HFF-Myc (cell line): Measurements from ENCODE around the gene PTPMT1.
"Not testable (repeated sequence)": the region's sequence is repeated elsewhere in the genome, so short reads cannot be mapped to it uniquely, and the experiment has no call there.

Experiments used
- DNase-seq: peaks from one replicate; pipeline ENCODE4 v3.0.0-alpha.2; 2011; ENCODE audit warnings: low read depth; ENCODE audit errors: extremely low read depth
- H3K4me3 ChIP-seq: replicated peaks from 2 replicates; pipeline ENCODE4 v1.5.1; 2011; ENCODE audit warnings: low read depth, mild to moderate bottlenecking, control low read depth, low read length
- CTCF ChIP-seq: IDR thresholded peaks from 2 replicates; pipeline ENCODE4 v1.5.1; 2012; ENCODE audit warnings: mild to moderate bottlenecking, low read depth, low read length, control low read depth; ENCODE audit errors: missing control alignments

Gene PTPMT1

DNA sequence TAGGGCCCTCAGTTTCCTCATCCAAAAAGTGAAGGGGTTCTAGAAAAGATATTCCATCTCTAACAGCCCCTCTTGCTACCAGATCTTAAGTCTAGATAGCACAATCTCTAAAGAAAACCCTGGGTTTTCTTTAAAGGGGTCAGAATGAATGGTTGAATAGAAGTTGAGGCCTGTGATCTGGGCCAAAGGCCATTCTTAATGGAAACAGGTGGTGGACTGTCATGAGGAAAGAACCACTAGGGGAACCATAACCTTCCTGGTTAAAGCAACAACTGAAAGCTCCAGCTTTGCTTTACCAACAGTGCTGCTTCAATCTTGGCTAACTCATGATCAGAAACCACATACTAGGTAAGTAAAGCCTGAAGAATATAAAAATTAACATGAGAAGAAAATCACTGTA is 14.3 kb upstream of the PTPMT1 start:
- peak; percentile 49 for TF ChIP-seq CTCF
- peak overlapping the region; percentile 87 for H3K4me3 ChIP-seq
- DNase-seq = no peak

- DNase-seq = no peak
- no peak for TF ChIP-seq CTCF
- H3K4me3 ChIP-seq = peak overlapping the region; percentile 87
These were observed 13.3 kb upstream of the PTPMT1 start for GRCh38 chr11:47552056-47552565.

GRCh38 chr11:47552566-47553405 is 12.6 kb upstream of the PTPMT1 start, which contains the start of gene CELF1:
Gene CELF1, minus strand, starts transcription at chr11:47553132. Its CDS starts 53,609 bp downstream, at chr11:47499523.
- peak; percentile 63 for TF ChIP-seq CTCF
- peak; percentile 38 for DNase-seq
- peak within 1 kb of the TSS; percentile 87 for H3K4me3 ChIP-seq

DNA sequence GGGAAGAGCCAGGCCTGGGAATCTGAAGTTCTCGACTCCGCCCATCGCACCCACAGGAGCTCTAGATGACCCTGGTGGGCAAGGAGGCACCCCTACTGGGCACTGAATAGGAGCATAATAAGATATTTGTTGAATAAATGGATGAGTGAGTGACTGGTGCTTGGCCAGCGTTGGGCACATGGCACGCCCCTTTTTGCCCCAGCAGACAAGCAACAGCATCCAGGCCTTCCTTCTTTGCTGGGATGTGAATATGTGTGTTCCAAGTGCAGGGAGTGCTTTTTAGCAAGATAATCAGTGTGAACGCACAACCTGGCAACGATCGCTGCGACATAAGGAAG is 12.0 kb upstream of the PTPMT1 start:
- DNase-seq = no peak

GRCh38 chr11:47557004-47557403 is 8.4 kb upstream of the PTPMT1 start:
- H3K4me3 ChIP-seq, DNase-seq: not testable (repeated sequence)

More for the DNA sequence above, 12.0 kb upstream of the PTPMT1 start:
- peak overlapping the region; percentile 87 for H3K4me3 ChIP-seq
- no peak for TF ChIP-seq CTCF

GRCh38 chr11:47558695-47559094 is 6.7 kb upstream of the PTPMT1 start:
- no peak for TF ChIP-seq CTCF
- DNase-seq = no peak
- H3K4me3 ChIP-seq = no peak overlapping the region

DNA sequence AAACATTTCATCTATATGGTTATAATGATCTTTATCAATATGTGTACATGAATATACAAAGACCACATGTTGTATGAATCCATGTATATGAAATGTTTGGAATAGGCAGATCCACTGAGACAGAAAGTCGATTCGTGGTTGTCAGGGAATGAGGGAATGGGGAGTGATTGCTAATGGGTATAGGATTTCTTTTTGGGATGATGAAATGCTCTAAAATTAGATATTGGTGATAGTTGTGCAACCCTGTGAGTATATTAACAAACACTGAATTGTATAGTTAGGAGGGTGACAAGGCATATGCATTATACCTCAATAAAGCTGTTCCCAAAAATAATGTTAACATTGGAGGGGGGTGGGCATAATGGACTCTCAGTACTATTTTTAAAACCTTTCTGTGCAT is 5.0 kb upstream of the PTPMT1 start:
- TF ChIP-seq CTCF = no peak
- DNase-seq = no peak
- H3K4me3 ChIP-seq = no peak overlapping the region

GRCh38 chr11:47562393-47562792 is 3.0 kb upstream of the PTPMT1 start:
- DNase-seq, H3K4me3 ChIP-seq: not testable (repeated sequence)

GRCh38 chr11:47564366-47564765 is 1.0 kb upstream of the PTPMT1 start:
- H3K4me3 ChIP-seq = peak overlapping the region; percentile 95; the same call in 1 of the 2 replicates
- not testable (repeated sequence) for DNase-seq
